ENCODE results near the gene RHOJ. TPM values are rescaled to one million over a fixed set of nuclear protein-coding genes. Genes with fewer than 3 reads are reported as not detected.

Gene RHOJ
- total and polyA plus RNA-seq, 2 of the 8 experiments (the other 6 are each of a cell fraction or from before 2014, with no cell fraction given): 0.11 TPM; not detected in 1

DNA sequence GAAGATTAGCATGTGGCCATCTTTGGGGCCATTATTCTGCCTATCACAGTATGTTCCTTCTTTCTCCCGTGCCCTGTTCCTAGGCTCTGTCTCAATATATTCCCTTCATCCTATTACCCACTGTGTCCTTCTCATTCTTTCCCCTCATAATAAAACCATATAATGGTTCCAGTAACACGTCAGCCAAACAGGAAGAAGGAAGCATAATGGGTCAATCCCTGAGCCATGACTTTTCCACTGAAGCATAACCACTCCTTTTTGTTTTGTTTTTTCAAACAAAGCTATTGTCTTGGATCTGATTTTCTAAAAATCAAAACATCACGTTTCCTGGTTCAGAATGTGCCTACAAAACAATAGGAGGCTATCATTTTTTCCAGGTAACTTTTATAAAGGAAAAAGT is 21.3 kb upstream of the RHOJ start:
- no peak for FAIRE-seq
- Histone ChIP-seq H2BK5ac (ENCODE audit: low read depth, low read length) (no peak overlapping the region), H2BK12ac (ENCODE audit: low read depth, low read length) (no peak overlapping the region), H3K27ac (ENCODE audit: low read depth, low read length) (no peak overlapping the region), H3K79me1 (ENCODE audit: low read depth, low read length) (no peaks in the 10 kb centered on the region), H3K4me2 (ENCODE audit: insufficient read depth in 1 of 2, low read depth in 2 of 2, low read length in 2 of 2) (no peak overlapping the region), H2BK120ac (replicated peaks; ENCODE audit: low read depth, low read length) (no peak overlapping the region), H3K23me2 (ENCODE audit: low read depth, low read length) (no peaks in the 10 kb centered on the region), H3K4ac (replicated peaks; ENCODE audit: insufficient read length, low read depth, low read length) (no peak overlapping the region), H3K56ac (replicated peaks; ENCODE audit: insufficient read length, low read depth, low read length) (no peak overlapping the region), H3K4me3 (ENCODE audit: extremely low read depth in 1 of 4, insufficient read depth in 2 of 4, low read depth in 3 of 4, low read length in 4 of 4) (no peak overlapping the region), H2AK5ac (ENCODE audit: low read depth, low read length) (no peak overlapping the region), H3K9ac (replicated peaks in 1 of 4; ENCODE audit: extremely low read depth in 1 of 4, low read depth in 3 of 4, low read length in 3 of 4) (no peak overlapping the region), H4K8ac (ENCODE audit: extremely low read depth, insufficient read depth, low read length) (no peak overlapping the region), H3K9me3 (ENCODE audit: insufficient read depth in 2 of 2, low read depth in 1 of 2, low read length in 1 of 2) (no peaks in the 10 kb centered on the region), H3K79me2 (ENCODE audit: control insufficient read depth in 1 of 2, insufficient read depth in 2 of 2, low read length in 2 of 2) (no peaks in the 10 kb centered on the region), H3K4me1 (replicated peaks in 1 of 4; ENCODE audit: control insufficient read depth in 3 of 4, insufficient read depth in 4 of 4, low read length in 3 of 4) (no peaks in the 10 kb centered on the region), H3K36me3 (ENCODE audit: control insufficient read depth in 2 of 4, insufficient read depth in 4 of 4, low read length in 3 of 4) (no peaks in the 10 kb centered on the region), H3K14ac (ENCODE audit: insufficient read length) (no peak overlapping the region), H4K91ac (replicated peaks; ENCODE audit: insufficient read length, low read length) (no peak overlapping the region), H4K5ac (ENCODE audit: insufficient read length, low read depth, low read length) (no peak overlapping the region), H2BK20ac (ENCODE audit: low read length) (no peak overlapping the region), H3K18ac (ENCODE audit: extremely low read depth, low read length) (no peak overlapping the region), H3K23ac (ENCODE audit: insufficient read length) (no peak overlapping the region), H4K20me1 (replicated peaks in 1 of 2; ENCODE audit: control insufficient read depth in 1 of 2, insufficient read depth in 2 of 2, low read length in 2 of 2) (no peaks in the 10 kb centered on the region), H2BK15ac (ENCODE audit: low read length) (no peak overlapping the region), H3K27me3 (replicated peaks in 1 of 4; ENCODE audit: control insufficient read depth in 3 of 4, extremely low read depth in 1 of 4, insufficient read depth in 3 of 4, low read length in 3 of 4) (no peaks in the 10 kb centered on the region), H2AFZ (ENCODE audit: low read length) (no peak overlapping the region)
- WGBS, 2 experiments (ENCODE audit: extremely low coverage in 1 of 2, insufficient coverage in 1 of 2, insufficient read length in 1 of 2, insufficient replicate concordance in 2 of 2, low coverage in 1 of 2, low lambda C conversion rate in 2 of 2, missing lambda C conversion rate in 1 of 2): 89% methylated on average over 3 of the region's 3 CpGs; no CpG with 5 or more reads in 1 of the 2 experiments
- CTCF ChIA-PET (ENCODE audit: partially characterized antibody): interaction anchor here (0.8 to 1.2 kb wide), 2 partner anchors 84 to 94 kb away, joined by 4 read pairs; no protein-coding TSS in a partner anchor
- POLR2A ChIA-PET (ENCODE audit: partially characterized antibody): no interaction called here
- no peak for DNase-seq (ENCODE audit: low read depth in 1 of 2, low spot score in 2 of 2)
- TF ChIP-seq NANOG (IDR thresholded peaks at IDR 0.05; ENCODE audit: insufficient read depth, low read depth, low read length, poor library complexity, severe bottlenecking) (no peak), JUND (IDR thresholded peaks at IDR 0.05; ENCODE audit: low read length) (no peak), FOSL1 (IDR thresholded peaks at IDR 0.05; ENCODE audit: insufficient read depth, low read depth, low read length) (no peak), JUN (IDR thresholded peaks at IDR 0.05; ENCODE audit: low read depth, low read length) (no peak), BCL11A (IDR thresholded peaks at IDR 0.05; ENCODE audit: low read depth in 2 of 2, low read length in 2 of 2) (no peak), SIRT6 (IDR thresholded peaks at IDR 0.05; ENCODE audit: low read length) (no peak), KDM1A (IDR thresholded peaks at IDR 0.05; ENCODE audit: borderline replicate concordance, low read length) (no peak)
- TF ChIP-seq, protein P1, sequence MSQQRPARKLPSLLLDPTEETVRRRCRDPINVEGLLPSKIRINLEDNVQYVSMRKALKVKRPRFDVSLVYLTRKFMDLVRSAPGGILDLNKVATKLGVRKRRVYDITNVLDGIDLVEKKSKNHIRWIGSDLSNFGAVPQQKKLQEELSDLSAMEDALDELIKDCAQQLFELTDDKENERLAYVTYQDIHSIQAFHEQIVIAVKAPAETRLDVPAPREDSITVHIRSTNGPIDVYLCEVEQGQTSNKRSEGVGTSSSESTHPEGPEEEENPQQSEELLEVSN (IDR thresholded peaks at IDR 0.05): no peak
- TF ChIP-seq, protein P2, sequence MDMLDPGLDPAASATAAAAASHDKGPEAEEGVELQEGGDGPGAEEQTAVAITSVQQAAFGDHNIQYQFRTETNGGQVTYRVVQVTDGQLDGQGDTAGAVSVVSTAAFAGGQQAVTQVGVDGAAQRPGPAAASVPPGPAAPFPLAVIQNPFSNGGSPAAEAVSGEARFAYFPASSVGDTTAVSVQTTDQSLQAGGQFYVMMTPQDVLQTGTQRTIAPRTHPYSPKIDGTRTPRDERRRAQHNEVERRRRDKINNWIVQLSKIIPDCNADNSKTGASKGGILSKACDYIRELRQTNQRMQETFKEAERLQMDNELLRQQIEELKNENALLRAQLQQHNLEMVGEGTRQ (IDR thresholded peaks at IDR 0.05; ENCODE audit: low read length): no peak
- TF ChIP-seq, protein P3, sequence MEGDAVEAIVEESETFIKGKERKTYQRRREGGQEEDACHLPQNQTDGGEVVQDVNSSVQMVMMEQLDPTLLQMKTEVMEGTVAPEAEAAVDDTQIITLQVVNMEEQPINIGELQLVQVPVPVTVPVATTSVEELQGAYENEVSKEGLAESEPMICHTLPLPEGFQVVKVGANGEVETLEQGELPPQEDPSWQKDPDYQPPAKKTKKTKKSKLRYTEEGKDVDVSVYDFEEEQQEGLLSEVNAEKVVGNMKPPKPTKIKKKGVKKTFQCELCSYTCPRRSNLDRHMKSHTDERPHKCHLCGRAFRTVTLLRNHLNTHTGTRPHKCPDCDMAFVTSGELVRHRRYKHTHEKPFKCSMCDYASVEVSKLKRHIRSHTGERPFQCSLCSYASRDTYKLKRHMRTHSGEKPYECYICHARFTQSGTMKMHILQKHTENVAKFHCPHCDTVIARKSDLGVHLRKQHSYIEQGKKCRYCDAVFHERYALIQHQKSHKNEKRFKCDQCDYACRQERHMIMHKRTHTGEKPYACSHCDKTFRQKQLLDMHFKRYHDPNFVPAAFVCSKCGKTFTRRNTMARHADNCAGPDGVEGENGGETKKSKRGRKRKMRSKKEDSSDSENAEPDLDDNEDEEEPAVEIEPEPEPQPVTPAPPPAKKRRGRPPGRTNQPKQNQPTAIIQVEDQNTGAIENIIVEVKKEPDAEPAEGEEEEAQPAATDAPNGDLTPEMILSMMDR (IDR thresholded peaks at IDR 0.05; ENCODE audit: control extremely low read depth in 1 of 3, insufficient read depth in 1 of 3, low read depth in 1 of 3, low read length in 3 of 3): no peak

Data from H1 (cell line).